ENCODE measurements around the gene FOXL3. TPM values are rescaled to one million over a fixed set of nuclear protein-coding genes. Genes with fewer than 3 reads are reported as not detected.

The FOXL3 gene
- total RNA-seq, 1 experiment from 2014 or later: not detected

DNA sequence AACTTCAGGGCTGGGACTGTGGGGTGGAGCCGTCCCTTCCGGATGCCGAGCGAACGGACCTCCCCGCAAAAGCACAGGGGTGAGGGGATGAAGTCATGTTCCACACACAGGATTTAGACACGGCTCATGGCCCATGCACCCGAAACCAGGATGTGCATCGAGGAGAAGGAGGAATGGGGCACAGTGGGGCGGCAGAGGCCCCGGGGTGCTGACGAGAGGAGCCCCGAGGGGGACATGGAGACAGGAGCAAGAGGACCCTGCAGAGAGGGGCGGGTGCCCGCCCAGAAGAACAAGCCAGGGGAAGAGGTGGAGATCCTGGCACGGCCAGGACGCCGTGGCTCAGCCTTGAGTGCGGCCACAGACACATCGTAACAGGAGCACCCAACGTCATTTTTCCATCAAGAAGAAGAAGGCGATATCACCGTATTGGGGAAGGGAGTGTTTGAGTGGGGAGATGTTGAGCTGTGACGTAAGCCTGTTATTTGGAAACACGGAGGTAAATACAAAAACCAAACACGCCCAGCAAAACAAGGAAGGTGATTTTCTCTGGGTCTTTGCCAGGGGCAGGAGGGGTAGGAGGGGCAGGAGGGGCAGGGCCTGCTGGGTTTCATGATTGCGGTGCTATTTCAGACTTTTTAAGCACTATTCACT lies 25.3 kb upstream of the FOXL3 start:
- Histone ChIP-seq H3K79me2 (ENCODE audit: insufficient read depth, low read length) (no peaks in the 10 kb centered on the region), H2BK12ac (ENCODE audit: insufficient read length, low read depth, low read length) (no peak overlapping the region), H3K23me2 (ENCODE audit: insufficient read length, low read depth, low read length, poor library complexity, severe bottlenecking) (no peaks in the 10 kb centered on the region), H2AK5ac (ENCODE audit: insufficient read length, low read length) (no peak overlapping the region), H3K4me1 (ENCODE audit: insufficient read depth, low read length) (no peaks in the 10 kb centered on the region), H2BK15ac (ENCODE audit: low read depth, low read length) (no peak overlapping the region), H4K5ac (ENCODE audit: insufficient read length, low read depth, low read length) (no peak overlapping the region), H3K27ac (ENCODE audit: insufficient read length, low read depth, low read length) (no peak overlapping the region), H3K9ac (ENCODE audit: extremely low read depth, insufficient read length, low read length) (no peak overlapping the region), H2BK120ac (ENCODE audit: low read depth, low read length, poor library complexity, severe bottlenecking) (no peak overlapping the region), H3K27me3 (ENCODE audit: insufficient read depth, low read length) (no peaks in the 10 kb centered on the region), H3T11ph (ENCODE audit: low read length) (no peak overlapping the region), H3K56ac (ENCODE audit: insufficient read length, low read depth, low read length) (no peak overlapping the region), H3K18ac (ENCODE audit: insufficient read length, low read depth, low read length) (no peak overlapping the region), H2BK5ac (ENCODE audit: insufficient read length, low read length) (no peak overlapping the region), H3K4me2 (ENCODE audit: insufficient read depth, insufficient read length, low read length) (no peak overlapping the region), H2BK20ac (ENCODE audit: low read depth, low read length, poor library complexity, severe bottlenecking) (no peak overlapping the region), H3K4ac (ENCODE audit: low read depth, low read length) (no peak overlapping the region), H4K20me1 (ENCODE audit: control insufficient read depth, insufficient read depth, insufficient read length) (no peaks in the 10 kb centered on the region), H2AFZ (ENCODE audit: low read length) (no peak overlapping the region), H3K14ac (ENCODE audit: insufficient read depth, low read length) (no peak overlapping the region), H4K91ac (ENCODE audit: insufficient read length, low read depth, low read length) (no peak overlapping the region), H3K9me3 (ENCODE audit: control insufficient read depth, low read depth, low read length) (peaks cover 38% of the 10 kb centered on the region), H3K79me1 (ENCODE audit: insufficient read depth, low read depth, low read length, poor library complexity, severe bottlenecking) (no peaks in the 10 kb centered on the region), H4K8ac (replicated peaks; ENCODE audit: insufficient read length, low read depth, low read length) (no peak overlapping the region), H3K23ac (ENCODE audit: insufficient read length, low read depth, low read length) (no peak overlapping the region)
- Mint-ChIP-seq H3K27me3 (ENCODE audit: low read depth) (peaks cover 48% of the 10 kb centered on the region), H3K36me3 (ENCODE audit: insufficient read depth in 1 of 3, low read depth in 3 of 3) (peaks cover 36 to 49% (median 41%) of the 10 kb centered on the region in 3 experiments), H3K27ac (no peak overlapping the region), H3K4me3 (no peak overlapping the region), H3K9me3 (peaks cover 65 to 76% of the 10 kb centered on the region in 2 experiments), H3K4me1 (no peaks in the 10 kb centered on the region)
- TF ChIP-seq, protein P1, sequence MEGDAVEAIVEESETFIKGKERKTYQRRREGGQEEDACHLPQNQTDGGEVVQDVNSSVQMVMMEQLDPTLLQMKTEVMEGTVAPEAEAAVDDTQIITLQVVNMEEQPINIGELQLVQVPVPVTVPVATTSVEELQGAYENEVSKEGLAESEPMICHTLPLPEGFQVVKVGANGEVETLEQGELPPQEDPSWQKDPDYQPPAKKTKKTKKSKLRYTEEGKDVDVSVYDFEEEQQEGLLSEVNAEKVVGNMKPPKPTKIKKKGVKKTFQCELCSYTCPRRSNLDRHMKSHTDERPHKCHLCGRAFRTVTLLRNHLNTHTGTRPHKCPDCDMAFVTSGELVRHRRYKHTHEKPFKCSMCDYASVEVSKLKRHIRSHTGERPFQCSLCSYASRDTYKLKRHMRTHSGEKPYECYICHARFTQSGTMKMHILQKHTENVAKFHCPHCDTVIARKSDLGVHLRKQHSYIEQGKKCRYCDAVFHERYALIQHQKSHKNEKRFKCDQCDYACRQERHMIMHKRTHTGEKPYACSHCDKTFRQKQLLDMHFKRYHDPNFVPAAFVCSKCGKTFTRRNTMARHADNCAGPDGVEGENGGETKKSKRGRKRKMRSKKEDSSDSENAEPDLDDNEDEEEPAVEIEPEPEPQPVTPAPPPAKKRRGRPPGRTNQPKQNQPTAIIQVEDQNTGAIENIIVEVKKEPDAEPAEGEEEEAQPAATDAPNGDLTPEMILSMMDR (conservative IDR thresholded peaks at IDR 0.05): no peak
- DNase-seq: no peak
- WGBS (ENCODE audit: extremely low coverage, insufficient read length, low lambda C conversion rate): no CpG with 5 or more reads among the region's 27 CpGs
